ENCODE results near the gene CHAF1A. TPM values are rescaled to one million over a fixed set of nuclear protein-coding genes. Genes with fewer than 3 reads are reported as not detected.

Gene CHAF1A
- total RNA-seq, 1 donor from 2014 or later = 6.8 TPM

- no peak for TF ChIP-seq CTCF (IDR thresholded peaks at IDR 0.05; ENCODE audit: insufficient read depth, low read length, poor library complexity, severe bottlenecking)
- peaks cover 4% of the 10 kb centered on the region for H3K36me3 ChIP-seq (ENCODE audit: control insufficient read depth, insufficient read depth, low read length)
- H3K27me3 ChIP-seq (ENCODE audit: control insufficient read depth, insufficient read depth, low read length) = no peaks in the 10 kb centered on the region
- no peak overlapping the region for H3K4me3 ChIP-seq (ENCODE audit: low read depth, low read length)
- no peak for DNase-seq (ENCODE audit: low read depth)
Observed at GRCh38 chr19:4396949-4397783, 5.3 kb upstream of the CHAF1A start.

- TF ChIP-seq CTCF (IDR thresholded peaks at IDR 0.05; ENCODE audit: insufficient read depth, low read length, poor library complexity, severe bottlenecking) = no peak
- Histone ChIP-seq H3K4me3 (ENCODE audit: low read depth, low read length) (peak overlapping the region; percentile 95), H3K27me3 (ENCODE audit: control insufficient read depth, insufficient read depth, low read length) (no peaks in the 10 kb centered on the region), H3K36me3 (ENCODE audit: control insufficient read depth, insufficient read depth, low read length) (peaks cover 4% of the 10 kb centered on the region)
- no peak for DNase-seq (ENCODE audit: low read depth)
Observed at GRCh38 chr19:4399812-4400134, 2.7 kb upstream of the CHAF1A start.

GRCh38 chr19:4400135-4400936 lies 2.1 kb upstream of the CHAF1A start, which contains the start of gene SH3GL1:
SH3GL1 (minus strand) TSS chr19:4400547; CDS start chr19:4400368, 179 bp downstream.
- TF ChIP-seq CTCF (IDR thresholded peaks at IDR 0.05; ENCODE audit: insufficient read depth, low read length, poor library complexity, severe bottlenecking) = peak; percentile 97
- H3K36me3 ChIP-seq (ENCODE audit: control insufficient read depth, insufficient read depth, low read length) = peaks cover 4% of the 10 kb centered on the region
- H3K27me3 ChIP-seq (ENCODE audit: control insufficient read depth, insufficient read depth, low read length) = no peaks in the 10 kb centered on the region
- H3K4me3 ChIP-seq (ENCODE audit: low read depth, low read length) = peak within 1 kb of the TSS; percentile 95
- DNase-seq (ENCODE audit: low read depth) = no peak

GRCh38 chr19:4401769-4402170 lies 670 bp upstream of the CHAF1A start:
- H3K36me3 ChIP-seq (ENCODE audit: control insufficient read depth, insufficient read depth, low read length) = peaks cover 3% of the 10 kb centered on the region
- peak overlapping the region; percentile 34 for H3K4me3 ChIP-seq (ENCODE audit: low read depth, low read length)
- no peak for TF ChIP-seq CTCF (IDR thresholded peaks at IDR 0.05; ENCODE audit: insufficient read depth, low read length, poor library complexity, severe bottlenecking)
- DNase-seq (ENCODE audit: low read depth) = no peak
- no peaks in the 10 kb centered on the region for H3K27me3 ChIP-seq (ENCODE audit: control insufficient read depth, insufficient read depth, low read length)

GRCh38 chr19:4403005-4403761 lies 743 bp downstream of the CHAF1A start:
- H3K4me3 ChIP-seq (ENCODE audit: low read depth, low read length) = peak overlapping the region; percentile 87
- H3K27me3 ChIP-seq (ENCODE audit: control insufficient read depth, insufficient read depth, low read length) = no peaks in the 10 kb centered on the region
- no peak for TF ChIP-seq CTCF (IDR thresholded peaks at IDR 0.05; ENCODE audit: insufficient read depth, low read length, poor library complexity, severe bottlenecking)
- H3K36me3 ChIP-seq (ENCODE audit: control insufficient read depth, insufficient read depth, low read length) = no peaks in the 10 kb centered on the region
- DNase-seq (ENCODE audit: low read depth) = no peak

Measured in kidney epithelial cell (primary cell).